Upper lobe of left lung (tissue), 6 donors: Measurements from ENCODE around the gene C11orf42. TPM values are rescaled to one million over a fixed set of nuclear protein-coding genes. Genes with fewer than 3 reads are reported as not detected.
A peak's percentile ranks its signal among the peaks of the same experiment; 100 is the strongest.

Experiments used
- ATAC-seq, 2 donors: fragments of 200-7000 bp; cut with Tn5 transposase; one replicate each; pipeline ENCODE4 v1.9.1; 2022; ENCODE audit warnings: mild to moderate bottlenecking in 2 of 2, moderate library complexity in 2 of 2; ENCODE audit not compliant: low FRiP score in 2 of 2
- DNase-seq, 2 donors: peaks; one replicate each; pipeline ENCODE4 v3.0.0-alpha.2; 2019 to 2020
- H3K27ac ChIP-seq, 4 donors: fragments of 200-600 bp; sonication (generic); one replicate each; pipeline ENCODE4 v1.5.1; 2016 to 2019
- H3K27me3 ChIP-seq, 4 donors: fragments of 200-600 bp; sonication (generic); one replicate each; pipeline ENCODE4 v1.5.1; 2017 to 2019
- H3K36me3 ChIP-seq, 4 donors: fragments of 200-600 bp; sonication (generic); one replicate each; pipeline ENCODE4 v1.5.1; 2016 to 2019
- H3K4me1 ChIP-seq, 4 donors: fragments of 200-600 bp; sonication (generic); one replicate each; pipeline ENCODE4 v1.5.1; 2018 to 2019
- H3K4me3 ChIP-seq, 4 donors: fragments of 200-600 bp; sonication (generic); one replicate each; pipeline ENCODE4 v1.5.1; 2017 to 2019; ENCODE audit warnings: mild to moderate bottlenecking in 2 of 4, moderate library complexity in 1 of 4
- H3K9me3 ChIP-seq, 4 donors: fragments of 200-600 bp; sonication (generic); one replicate each; pipeline ENCODE4 v1.5.1; 2018 to 2019
- EP300 ChIP-seq, 4 donors: sonication (generic); formaldehyde crosslinking; IDR thresholded peaks; one replicate each; pipeline ENCODE4 v1.5.1; 2017; ENCODE audit warnings: antibody characterized with exemption in 4 of 4, control low read depth in 2 of 4
- POLR2A ChIP-seq, 4 donors: fragments of 450-650 bp; IDR thresholded peaks; one replicate each; pipeline ENCODE4 v1.5.1; 2016 to 2017; ENCODE audit warnings: antibody characterized with exemption in 4 of 4, mild to moderate bottlenecking in 2 of 4
- POLR2AphosphoS5 ChIP-seq, 2 donors: sonication (generic); formaldehyde crosslinking; IDR thresholded peaks; one replicate each; pipeline ENCODE4 v1.5.1; 2017; ENCODE audit warnings: antibody characterized with exemption in 2 of 2
- WGBS, 2 donors: methylation state at CpG; one replicate each; pipeline ENCODE4 v1.1.5; 2017 to 2018; 5-methylcytosine and 5-hydroxymethylcytosine counted together
- total RNA-seq, 6 donors: library from RNA; depleted of rRNA in 4 of 6; stranded (reverse); fragments of >200 nt in 4 of 6; gene quantifications; one replicate each; pipeline versions ENCODE4 v1.1.0 to v1.2.1, GENCODE V29; 2016 to 2021
- TF ChIP-seq, protein P1 (sequence below), 6 experiments: fragments of 450-650 bp in 4 of 6; fragments of 200-600 bp in 2 of 6; sonication (generic) in 2 of 6; IDR thresholded peaks; one replicate each; pipeline ENCODE4 v1.5.1; 2016 to 2019; ENCODE audit warnings: antibody characterized with exemption in 6 of 6
- donor health status: DM: no; HTN: no; CAD: no; lungs with moderate emphysema.
- donor health status: DM: no; HTN: yes; CAD: no; lungs with severe emphysema.

Gene C11orf42
- total RNA-seq, 6 donors from 2014 or later, result not detected

GRCh38 chr11:6204706-6205105 is 651 bp upstream of the C11orf42 start:
- ATAC-seq (no peak), DNase-seq (no peak)
- no peaks in the 10 kb centered on the region for H3K27me3 ChIP-seq
- H3K27ac ChIP-seq, result peak overlapping the region in 1 of 4 donors; percentile 82
- TF ChIP-seq POLR2AphosphoS5 (IDR thresholded peaks at IDR 0.05), result peak in 1 of 2 donors; percentile 14
- no peak for TF ChIP-seq EP300 (IDR thresholded peaks at IDR 0.05)
- TF ChIP-seq POLR2A (IDR thresholded peaks at IDR 0.05), result no peak
- TF ChIP-seq, protein P1, sequence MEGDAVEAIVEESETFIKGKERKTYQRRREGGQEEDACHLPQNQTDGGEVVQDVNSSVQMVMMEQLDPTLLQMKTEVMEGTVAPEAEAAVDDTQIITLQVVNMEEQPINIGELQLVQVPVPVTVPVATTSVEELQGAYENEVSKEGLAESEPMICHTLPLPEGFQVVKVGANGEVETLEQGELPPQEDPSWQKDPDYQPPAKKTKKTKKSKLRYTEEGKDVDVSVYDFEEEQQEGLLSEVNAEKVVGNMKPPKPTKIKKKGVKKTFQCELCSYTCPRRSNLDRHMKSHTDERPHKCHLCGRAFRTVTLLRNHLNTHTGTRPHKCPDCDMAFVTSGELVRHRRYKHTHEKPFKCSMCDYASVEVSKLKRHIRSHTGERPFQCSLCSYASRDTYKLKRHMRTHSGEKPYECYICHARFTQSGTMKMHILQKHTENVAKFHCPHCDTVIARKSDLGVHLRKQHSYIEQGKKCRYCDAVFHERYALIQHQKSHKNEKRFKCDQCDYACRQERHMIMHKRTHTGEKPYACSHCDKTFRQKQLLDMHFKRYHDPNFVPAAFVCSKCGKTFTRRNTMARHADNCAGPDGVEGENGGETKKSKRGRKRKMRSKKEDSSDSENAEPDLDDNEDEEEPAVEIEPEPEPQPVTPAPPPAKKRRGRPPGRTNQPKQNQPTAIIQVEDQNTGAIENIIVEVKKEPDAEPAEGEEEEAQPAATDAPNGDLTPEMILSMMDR (IDR thresholded peaks at IDR 0.05), result no peak
- peaks cover 0 to 4% (median 0%) of the 10 kb centered on the region in 4 donors for H3K4me1 ChIP-seq
- H3K4me3 ChIP-seq, result no peak overlapping the region
- 65 to 85% methylated on average over 1 of the region's 1 CpG for WGBS, 2 donors
- H3K36me3 ChIP-seq, result peaks cover under 1 to 55% (median 4%) of the 10 kb centered on the region in 4 donors
- H3K9me3 ChIP-seq, result no peaks in the 10 kb centered on the region

DNA sequence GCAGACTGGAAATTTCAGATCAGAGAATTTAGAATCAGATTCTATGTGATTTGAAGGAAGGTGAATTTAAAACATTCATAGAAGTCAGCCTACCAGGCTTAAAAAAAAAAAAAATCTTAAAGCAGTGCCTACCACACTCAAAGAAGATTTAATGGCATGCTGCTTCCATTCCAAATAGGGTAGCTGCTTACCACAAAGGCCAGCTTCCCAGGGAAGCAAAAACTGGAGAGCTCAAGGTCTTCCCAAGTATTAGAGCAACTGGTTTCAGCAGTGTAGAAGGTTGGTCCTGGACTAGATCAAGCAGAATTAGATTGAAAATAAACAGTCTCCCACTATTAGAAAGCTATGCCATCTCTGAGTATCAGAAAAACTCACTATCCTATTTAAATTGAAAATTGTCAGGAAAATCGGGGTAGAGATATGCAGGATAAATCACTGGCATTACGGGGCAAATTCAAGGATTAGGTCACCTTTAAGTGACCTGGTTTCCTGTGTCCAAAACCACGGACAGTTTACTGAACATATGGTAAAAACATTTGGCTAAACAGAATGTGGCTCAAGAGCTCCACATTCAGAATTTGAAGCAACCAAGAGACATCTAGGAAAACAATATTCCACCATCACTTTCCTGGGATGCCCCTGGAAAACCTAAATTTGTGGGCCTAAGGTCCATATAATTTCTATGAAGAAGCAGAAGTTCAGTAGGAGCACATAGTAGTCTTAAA is 1.3 kb downstream of the C11orf42 start:
- H3K36me3 ChIP-seq, result peaks cover 3 to 74% (median 20%) of the 10 kb centered on the region in 4 donors
- H3K4me1 ChIP-seq, result no peaks in the 10 kb centered on the region
- TF ChIP-seq POLR2AphosphoS5 (IDR thresholded peaks at IDR 0.05) (no peak), EP300 (IDR thresholded peaks at IDR 0.05) (no peak), POLR2A (IDR thresholded peaks at IDR 0.05) (no peak)
- TF ChIP-seq, protein P1 (IDR thresholded peaks at IDR 0.05), result no peak
- no peak for ATAC-seq
- WGBS, 2 donors, result 81 to 85% methylated on average over 3 of the region's 3 CpGs
- no peaks in the 10 kb centered on the region for H3K27me3 ChIP-seq
- no peak for DNase-seq
- H3K27ac ChIP-seq, result no peak overlapping the region
- H3K4me3 ChIP-seq, result no peak overlapping the region
- no peaks in the 10 kb centered on the region for H3K9me3 ChIP-seq

GRCh38 chr11:6209801-6210200 is 4.4 kb downstream of the C11orf42 start:
- Histone ChIP-seq H3K4me3 (no peak overlapping the region), H3K27ac (no peak overlapping the region), H3K4me1 (no peaks in the 10 kb centered on the region), H3K9me3 (no peaks in the 10 kb centered on the region), H3K27me3 (no peaks in the 10 kb centered on the region), H3K36me3 (peaks cover 9 to 92% (median 39%) of the 10 kb centered on the region in 4 donors)
- DNase-seq, result peak in 1 of 2 donors; percentile 45
- no peak for ATAC-seq
- WGBS, 2 donors, result 95% methylated on average over 10 of the region's 12 CpGs; no CpG with 5 or more reads in 1 of the 2 donors
- TF ChIP-seq EP300 (IDR thresholded peaks at IDR 0.05) (no peak), POLR2AphosphoS5 (IDR thresholded peaks at IDR 0.05) (no peak), POLR2A (IDR thresholded peaks at IDR 0.05) (no peak)
- TF ChIP-seq, protein P1 (IDR thresholded peaks at IDR 0.05), result no peak

DNA sequence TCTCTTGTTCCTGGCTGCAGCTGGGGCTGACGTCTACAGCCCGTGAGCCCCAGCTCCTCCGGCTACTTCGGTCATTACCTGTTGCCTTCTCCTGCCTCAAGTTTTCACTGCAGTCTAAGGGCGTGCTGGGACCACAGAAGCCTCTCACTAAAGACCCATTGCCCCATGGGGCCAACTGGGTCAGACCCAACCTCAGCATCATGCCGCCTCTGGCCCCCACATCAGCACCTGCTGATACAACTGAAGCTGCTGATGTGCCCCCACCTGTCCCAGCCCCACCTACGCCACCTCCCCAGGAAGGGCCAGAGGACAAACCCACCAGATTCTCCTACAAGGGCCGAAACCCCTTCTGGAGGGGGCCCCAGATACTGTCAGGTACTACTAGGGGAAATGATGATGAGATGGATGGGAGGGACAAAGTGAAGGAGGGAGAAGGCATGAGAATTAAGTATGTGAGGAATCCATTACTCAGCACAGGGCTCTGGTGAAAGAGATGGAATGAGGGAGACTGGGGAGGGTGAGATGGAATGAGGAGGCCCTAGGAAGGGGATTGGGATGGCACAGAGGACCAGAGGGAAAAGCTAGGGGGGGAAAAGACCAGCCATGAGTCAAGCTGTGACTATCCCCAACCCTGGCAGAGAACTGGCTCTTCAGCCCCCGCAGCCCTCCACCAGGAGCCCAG is 5.1 kb downstream of the C11orf42 start:
- Histone ChIP-seq H3K9me3 (no peaks in the 10 kb centered on the region), H3K4me3 (no peak overlapping the region), H3K36me3 (peaks cover 10 to 91% (median 43%) of the 10 kb centered on the region in 4 donors), H3K27me3 (no peaks in the 10 kb centered on the region), H3K4me1 (no peaks in the 10 kb centered on the region), H3K27ac (no peak overlapping the region)
- DNase-seq, result no peak
- WGBS, 2 donors, result 96 to 97% methylated on average over 9 of the region's 9 CpGs
- TF ChIP-seq, protein P1 (IDR thresholded peaks at IDR 0.05), result no peak
- TF ChIP-seq EP300 (IDR thresholded peaks at IDR 0.05) (no peak), POLR2A (IDR thresholded peaks at IDR 0.05) (no peak), POLR2AphosphoS5 (IDR thresholded peaks at IDR 0.05) (no peak)
- ATAC-seq, result no peak
